Regular cardiac myocyte (primary cell): ENCODE measurements around the gene MTG1. TPM values are rescaled to one million over a fixed set of nuclear protein-coding genes. Genes with fewer than 3 reads are reported as not detected.

Source experiments
- total RNA-seq: library from RNA; depleted of rRNA; stranded (reverse); fragments of >200 nt; gene quantifications from 2 replicates; pipeline ENCODE4 v1.2.3, GENCODE V29; 2014

Gene MTG1
- total RNA-seq, result 20.9 and 34.5 TPM in 2 replicates

GRCh38 chr10:133394064-133394663 lies at the start of gene MTG1:
TSS of gene MTG1 (plus strand) at chr10:133394157. CDS start at chr10:133394221, 64 bp downstream.

GRCh38 chr10:133357285-133358161 lies 36.4 kb upstream of the MTG1 start, which contains the start of gene FUOM:
TSS of gene FUOM (minus strand) at chr10:133358019. CDS start at chr10:133358007, 12 bp downstream.

GRCh38 chr10:133373174-133374090 lies 20.5 kb upstream of the MTG1 start, which contains the start of gene ECHS1:
TSS of gene ECHS1 (minus strand) at chr10:133373354. CDS start at chr10:133373333, 21 bp downstream.

GRCh38 chr10:133379152-133379800 lies 14.7 kb upstream of the MTG1 start, which contains the start of gene PAOX:
TSS of gene PAOX (plus strand) at chr10:133379262. CDS start at chr10:133379317, 55 bp downstream.

GRCh38 chr10:133424601-133425000 lies 30.6 kb downstream of the MTG1 start, which contains the start of gene SPRN:
TSS of gene SPRN (minus strand) at chr10:133424625. CDS start at chr10:133423681, 944 bp downstream.

GRCh38 chr10:133453516-133454203 lies 59.7 kb downstream of the MTG1 start, which contains the start of gene SCART1:
TSS of gene SCART1 (plus strand) at chr10:133453945. CDS start at chr10:133453998, 53 bp downstream.

Other genes starting within 250 kb of the MTG1 start
- gene KNDC1, start 233.9 kb upstream of the MTG1 start, total RNA-seq, result 0.19 and 0.85 TPM in 2 replicates
- gene UTF1, start 163.9 kb upstream of the MTG1 start, total RNA-seq, result not detected in 2 replicates
- not detected in 2 replicates for gene VENTX, start 156.3 kb upstream of the MTG1 start, total RNA-seq
- gene ADAM8, start 117.3 kb upstream of the MTG1 start, total RNA-seq, result 0.85 and 1.3 TPM in 2 replicates
- 39.2 and 83.8 TPM in 2 replicates for gene TUBGCP2, start 85.3 kb upstream of the MTG1 start, total RNA-seq
- 13.2 and 38.5 TPM in 2 replicates for gene ZNF511, start 85.2 kb upstream of the MTG1 start, total RNA-seq
- gene CALY, start 57.3 kb upstream of the MTG1 start, total RNA-seq, result not detected in 2 replicates
- not detected in 2 replicates for gene PRAP1, start 46.8 kb upstream of the MTG1 start, total RNA-seq
- gene FUOM, start 36.1 kb upstream of the MTG1 start, total RNA-seq, result 10.7 and 15.5 TPM in 2 replicates
- 62.6 and 88.2 TPM in 2 replicates for gene ECHS1, start 20.8 kb upstream of the MTG1 start, total RNA-seq
- gene PAOX, start 14.9 kb upstream of the MTG1 start, total RNA-seq, result 4.8 and 6.2 TPM in 2 replicates
- 0.28 and 0.38 TPM in 2 replicates for gene SPRN, start 30.5 kb downstream of the MTG1 start, total RNA-seq
- gene SCART1, start 59.8 kb downstream of the MTG1 start, total RNA-seq, result 0.77 and 1.1 TPM in 2 replicates
- 0.19 and 0.28 TPM in 2 replicates for gene CYP2E1, start 133.2 kb downstream of the MTG1 start, total RNA-seq
- 0.19 TPM in 1 of 2 replicates, not detected in the other for gene SYCE1, start 171.4 kb downstream of the MTG1 start, total RNA-seq
- not detected in 2 replicates for gene FRG2B, start 232.6 kb downstream of the MTG1 start, total RNA-seq